Thyroid gland (tissue), 4 donors: ENCODE data around the gene CFAP251. TPM values are rescaled to one million over a fixed set of nuclear protein-coding genes. Genes with fewer than 3 reads are reported as not detected.
A peak's percentile ranks its signal among the peaks of the same experiment; 100 is the strongest.

Source experiments
- DNase-seq, 2 donors: peaks; one replicate each; pipeline ENCODE4 v3.0.0-alpha.2; 2019
- H3K27ac ChIP-seq, 3 donors: fragments of 200-600 bp; sonication (generic); 1 replicate in 2 of 3; 2 replicates in 1 of 3; pipeline ENCODE4 v1.5.1; 2016 to 2019; ENCODE audit warnings: mild to moderate bottlenecking in 1 of 3, moderate library complexity in 1 of 3
- H3K27me3 ChIP-seq: fragments of 200-600 bp; sonication (generic); one replicate; pipeline ENCODE4 v1.5.1; 2019
- H3K36me3 ChIP-seq, 2 donors: fragments of 200-600 bp; sonication (generic); one replicate each; pipeline ENCODE4 v1.5.1; 2016 to 2019
- H3K4me1 ChIP-seq, 2 donors: fragments of 200-600 bp; sonication (generic); one replicate each; pipeline ENCODE4 v1.5.1; 2017 to 2019
- H3K4me3 ChIP-seq, 3 donors: fragments of 200-600 bp; sonication (generic); replicated peaks in 1 of 3; 1 replicate in 2 of 3; 2 replicates in 1 of 3; pipeline ENCODE4 v1.5.1; 2016; ENCODE audit warnings: mild to moderate bottlenecking in 1 of 3
- H3K9me3 ChIP-seq: fragments of 200-600 bp; sonication (generic); one replicate; pipeline ENCODE4 v1.5.1; 2017
- POLR2A ChIP-seq, 2 donors: fragments of 450-650 bp; IDR thresholded peaks; one replicate each; pipeline ENCODE4 v1.6.1; 2017; ENCODE audit warnings: antibody characterized with exemption in 2 of 2, mild to moderate bottlenecking in 2 of 2, moderate library complexity in 1 of 2
- WGBS, 2 donors: methylation state at CpG; one replicate each; pipeline ENCODE4 v1.1.5; 2017; 5-methylcytosine and 5-hydroxymethylcytosine counted together
- intact Hi-C: fragments of 100-400 bp; cut with DNase I; formaldehyde crosslinking; loops from one replicate; pipeline ENCODE4 v1.15.1; 2023
- total RNA-seq, 4 donors: library from RNA; depleted of rRNA; stranded (reverse); fragments of >200 nt; gene quantifications; one replicate each; pipeline ENCODE4 v1.2.3, GENCODE V29; 2016
- TF ChIP-seq, protein P1 (sequence below), 6 experiments: fragments of 200-600 bp in 3 of 6; fragments of 450-650 bp in 3 of 6; sonication (generic) in 3 of 6; IDR thresholded peaks; one replicate each; pipeline ENCODE4 v1.5.1; 2016 to 2019; ENCODE audit warnings: antibody characterized with exemption in 6 of 6, mild to moderate bottlenecking in 2 of 6, inconsistent platforms in 1 of 6, moderate library complexity in 1 of 6

Gene CFAP251
- total RNA-seq, 4 donors from 2014 or later = 17.7 to 27.0 (median 23.7) TPM

DNA sequence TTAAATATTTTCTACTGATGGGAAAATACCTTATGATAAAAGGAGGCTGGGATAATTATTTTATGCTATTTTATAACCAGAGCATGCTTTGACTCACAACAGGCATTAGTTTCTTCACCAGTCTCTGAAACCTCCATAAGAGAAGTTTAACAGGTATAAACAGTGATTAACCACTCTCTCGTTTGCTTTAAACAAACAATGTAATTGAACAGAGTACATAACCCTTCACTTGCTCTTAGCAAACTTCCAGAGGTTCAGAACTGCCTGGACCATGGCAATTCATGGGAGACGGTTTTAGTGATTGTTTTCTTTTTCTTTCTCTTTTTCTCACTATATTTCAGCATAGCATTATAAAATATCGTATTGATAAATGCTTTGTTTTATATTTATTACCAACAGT lies 35.3 kb downstream of the CFAP251 start:
- no peaks in the 10 kb centered on the region for H3K9me3 ChIP-seq
- no peaks in the 10 kb centered on the region for H3K36me3 ChIP-seq
- intact Hi-C loops = no loop called here
- no peak overlapping the region for H3K27ac ChIP-seq
- 65 to 70% methylated on average over 3 of the region's 3 CpGs for WGBS, 2 donors
- TF ChIP-seq, protein P1, sequence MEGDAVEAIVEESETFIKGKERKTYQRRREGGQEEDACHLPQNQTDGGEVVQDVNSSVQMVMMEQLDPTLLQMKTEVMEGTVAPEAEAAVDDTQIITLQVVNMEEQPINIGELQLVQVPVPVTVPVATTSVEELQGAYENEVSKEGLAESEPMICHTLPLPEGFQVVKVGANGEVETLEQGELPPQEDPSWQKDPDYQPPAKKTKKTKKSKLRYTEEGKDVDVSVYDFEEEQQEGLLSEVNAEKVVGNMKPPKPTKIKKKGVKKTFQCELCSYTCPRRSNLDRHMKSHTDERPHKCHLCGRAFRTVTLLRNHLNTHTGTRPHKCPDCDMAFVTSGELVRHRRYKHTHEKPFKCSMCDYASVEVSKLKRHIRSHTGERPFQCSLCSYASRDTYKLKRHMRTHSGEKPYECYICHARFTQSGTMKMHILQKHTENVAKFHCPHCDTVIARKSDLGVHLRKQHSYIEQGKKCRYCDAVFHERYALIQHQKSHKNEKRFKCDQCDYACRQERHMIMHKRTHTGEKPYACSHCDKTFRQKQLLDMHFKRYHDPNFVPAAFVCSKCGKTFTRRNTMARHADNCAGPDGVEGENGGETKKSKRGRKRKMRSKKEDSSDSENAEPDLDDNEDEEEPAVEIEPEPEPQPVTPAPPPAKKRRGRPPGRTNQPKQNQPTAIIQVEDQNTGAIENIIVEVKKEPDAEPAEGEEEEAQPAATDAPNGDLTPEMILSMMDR (IDR thresholded peaks at IDR 0.05) = no peak
- no peak for TF ChIP-seq POLR2A (IDR thresholded peaks at IDR 0.05)
- H3K4me1 ChIP-seq = peaks cover 0 to 6% of the 10 kb centered on the region in 2 donors
- no peaks in the 10 kb centered on the region for H3K27me3 ChIP-seq
- DNase-seq = no peak
- H3K4me3 ChIP-seq = no peak overlapping the region

DNA sequence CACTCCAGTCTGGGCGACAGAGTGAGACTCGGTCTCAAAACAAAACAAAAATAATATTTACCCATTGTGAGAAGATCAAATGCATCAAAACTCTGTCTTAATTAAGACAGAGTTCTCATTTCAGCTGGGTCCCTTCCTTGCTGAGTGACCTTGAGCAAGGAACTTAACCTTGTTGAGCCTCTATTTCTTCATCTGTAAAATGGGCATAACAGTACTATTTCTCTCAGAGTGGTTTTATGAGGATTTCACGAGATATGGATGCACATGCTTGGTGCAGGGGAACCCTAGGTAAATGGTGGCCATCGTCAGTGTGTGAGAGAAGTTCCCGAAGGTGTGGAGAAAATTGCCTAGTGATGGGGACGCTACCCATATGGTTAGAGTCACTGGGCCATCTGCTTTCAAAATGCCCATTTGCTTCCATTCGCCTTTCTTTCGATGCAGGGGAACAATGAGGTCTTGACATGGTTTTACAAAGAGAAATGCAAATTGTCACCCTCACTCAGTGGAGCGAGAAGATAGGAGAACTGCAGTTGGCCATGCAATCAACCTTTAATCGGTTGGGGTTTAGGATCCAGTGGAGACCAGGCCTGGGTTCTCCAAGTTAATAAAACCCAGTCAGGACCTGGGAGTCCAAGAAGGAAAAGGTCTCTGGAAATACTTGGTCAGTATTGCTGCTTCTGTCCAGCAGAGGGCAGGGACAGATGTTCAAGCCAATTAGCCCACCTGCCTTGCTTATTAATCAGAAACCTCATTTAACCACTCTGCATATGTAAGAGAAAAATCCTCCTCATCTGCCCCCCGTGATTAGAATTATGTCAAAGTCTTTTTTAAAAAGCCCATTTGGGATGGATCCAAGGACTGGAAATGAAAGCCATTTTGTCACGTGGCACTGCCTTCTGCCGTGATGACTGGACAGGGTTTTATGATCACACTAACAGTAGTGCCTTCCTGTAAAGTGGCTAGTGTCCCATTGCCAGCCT lies 37.2 kb downstream of the CFAP251 start:
- DNase-seq = no peak
- H3K27ac ChIP-seq = no peak overlapping the region
- H3K4me3 ChIP-seq = no peak overlapping the region
- H3K4me1 ChIP-seq = peaks cover 0 to 6% of the 10 kb centered on the region in 2 donors
- WGBS, 2 donors = 91% methylated on average over 13 of the region's 13 CpGs
- no peaks in the 10 kb centered on the region for H3K27me3 ChIP-seq
- no peaks in the 10 kb centered on the region for H3K36me3 ChIP-seq
- H3K9me3 ChIP-seq = no peaks in the 10 kb centered on the region
- intact Hi-C loops = no loop called here
- TF ChIP-seq, protein P1 (IDR thresholded peaks at IDR 0.05) = peak in 3 of 6 experiments; percentile 28 to 45 (median 38)
- TF ChIP-seq POLR2A (IDR thresholded peaks at IDR 0.05) = no peak

DNA sequence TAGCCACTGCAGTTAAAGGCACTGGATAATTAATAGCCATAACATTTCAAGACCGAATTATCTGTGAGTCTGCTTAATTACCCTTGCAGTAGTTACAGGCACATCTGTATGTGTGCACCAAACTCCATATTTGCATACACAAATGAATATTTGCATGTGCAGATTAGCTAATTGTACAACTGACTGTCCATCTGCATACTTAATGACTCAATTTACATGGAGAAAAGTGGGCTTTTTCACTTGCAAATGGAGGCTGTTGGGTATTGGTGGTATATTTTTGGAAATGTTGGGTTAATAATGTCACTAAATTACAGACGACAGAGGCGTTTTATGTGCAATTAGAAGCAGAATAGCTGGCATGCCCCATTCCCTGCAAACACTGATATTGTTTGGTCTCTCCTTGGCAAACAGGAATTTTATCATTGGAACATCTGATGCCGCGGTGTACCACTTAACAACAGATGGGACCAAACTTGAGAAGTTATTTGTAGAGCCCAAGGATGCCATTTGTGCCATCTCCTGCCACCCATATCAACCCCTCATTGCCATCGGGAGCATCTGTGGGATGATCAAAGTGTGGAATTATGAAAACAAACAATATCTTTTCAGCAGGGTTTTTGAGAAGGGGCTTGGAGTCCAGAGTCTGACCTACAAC lies 39.6 kb downstream of the CFAP251 start:
- 80 to 83% methylated on average over 6 of the region's 6 CpGs for WGBS, 2 donors
- no peaks in the 10 kb centered on the region for H3K36me3 ChIP-seq
- TF ChIP-seq POLR2A (IDR thresholded peaks at IDR 0.05) = no peak
- TF ChIP-seq, protein P1 (IDR thresholded peaks at IDR 0.05) = no peak
- H3K9me3 ChIP-seq = no peaks in the 10 kb centered on the region
- intact Hi-C loops = no loop called here
- no peaks in the 10 kb centered on the region for H3K27me3 ChIP-seq
- H3K27ac ChIP-seq = no peak overlapping the region
- H3K4me3 ChIP-seq = no peak overlapping the region
- no peak for DNase-seq
- H3K4me1 ChIP-seq = peaks cover 0 to 6% of the 10 kb centered on the region in 2 donors

DNA sequence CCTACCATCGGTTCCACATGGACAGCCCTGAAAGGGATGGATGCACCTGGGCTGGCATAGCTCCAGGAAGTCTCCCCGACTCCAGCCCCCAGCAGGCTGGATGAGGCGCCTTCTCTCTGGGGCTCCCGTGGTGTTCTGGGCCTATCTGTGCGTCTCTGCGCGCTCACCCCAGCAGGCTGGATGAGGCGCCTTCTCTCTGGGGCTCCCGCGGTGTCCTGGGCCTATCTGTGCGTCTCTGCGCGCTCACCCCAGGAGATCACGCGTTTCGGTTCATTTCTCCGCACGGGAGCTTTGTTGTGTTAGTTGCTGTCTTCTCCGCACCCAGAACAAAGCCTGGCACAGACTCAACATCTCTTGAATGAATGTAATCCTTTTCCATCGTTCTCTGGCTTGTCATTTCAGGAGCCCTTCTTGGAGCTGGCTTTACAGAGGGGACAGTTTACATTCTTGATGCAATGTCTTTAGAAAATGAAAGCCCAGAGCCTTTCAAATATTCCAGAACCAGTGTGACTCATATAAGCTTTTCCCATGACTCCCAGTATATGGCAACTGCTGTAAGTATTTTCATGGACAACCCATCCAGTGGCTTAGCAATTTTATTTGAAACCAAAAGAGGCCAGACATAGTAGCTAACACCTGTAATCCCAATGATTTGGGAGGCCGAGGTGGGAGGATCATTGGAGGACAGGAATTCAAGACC lies 40.3 kb downstream of the CFAP251 start:
- TF ChIP-seq, protein P1 (IDR thresholded peaks at IDR 0.05) = no peak
- no peak for TF ChIP-seq POLR2A (IDR thresholded peaks at IDR 0.05)
- Histone ChIP-seq H3K4me3 (no peak overlapping the region), H3K4me1 (peaks cover 0 to 6% of the 10 kb centered on the region in 2 donors), H3K27ac (no peak overlapping the region), H3K9me3 (no peaks in the 10 kb centered on the region), H3K27me3 (no peaks in the 10 kb centered on the region), H3K36me3 (no peaks in the 10 kb centered on the region)
- peak; percentile 26 to 31 for DNase-seq
- 48 to 56% methylated on average over 21 of the region's 21 CpGs for WGBS, 2 donors
- intact Hi-C loops = no loop called here
